Measurements from ENCODE around the gene SLC15A2.

SLC15A2 gene

DNA sequence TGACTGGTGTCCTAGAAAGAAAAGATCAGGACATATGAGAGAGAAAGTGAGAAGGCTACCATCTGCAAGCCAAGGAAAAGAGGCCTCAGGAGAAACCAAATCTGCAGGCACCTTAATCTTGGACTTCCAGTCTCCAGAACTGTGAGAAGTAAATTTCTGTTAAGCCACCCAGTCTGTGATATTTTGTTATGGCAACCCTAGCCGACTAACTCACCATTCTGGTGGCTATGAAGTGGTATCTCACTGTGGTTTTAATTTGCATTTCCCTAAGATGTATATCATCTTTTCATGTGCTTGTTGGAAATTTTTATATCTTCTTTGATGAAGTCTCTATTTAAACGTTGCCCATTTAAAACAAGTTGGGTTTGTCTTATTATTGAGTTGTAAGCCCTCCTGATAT is 87.3 kb downstream of the SLC15A2 start:
- FAIRE-seq = no peak

DNA sequence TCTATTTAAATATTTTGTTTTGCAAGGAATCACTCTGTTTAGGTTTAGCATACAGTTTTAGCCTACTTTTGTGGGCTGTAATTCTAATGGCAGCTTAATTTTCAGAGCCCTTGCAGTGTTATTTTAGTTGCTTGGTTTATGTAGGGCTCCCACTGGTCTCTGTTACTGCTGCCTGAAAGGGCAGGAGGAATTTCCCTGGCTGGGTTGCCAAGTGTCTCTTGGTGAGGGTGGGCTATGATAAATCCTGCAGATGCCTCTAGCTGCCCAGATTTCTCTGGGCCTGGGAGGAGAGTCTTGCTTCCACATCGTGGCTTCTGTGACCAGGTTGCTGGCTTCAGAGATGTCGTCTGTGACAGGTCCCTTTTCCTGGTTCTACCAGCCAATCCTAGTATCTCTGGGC is 91.6 kb downstream of the SLC15A2 start:
- no peak for FAIRE-seq

DNA sequence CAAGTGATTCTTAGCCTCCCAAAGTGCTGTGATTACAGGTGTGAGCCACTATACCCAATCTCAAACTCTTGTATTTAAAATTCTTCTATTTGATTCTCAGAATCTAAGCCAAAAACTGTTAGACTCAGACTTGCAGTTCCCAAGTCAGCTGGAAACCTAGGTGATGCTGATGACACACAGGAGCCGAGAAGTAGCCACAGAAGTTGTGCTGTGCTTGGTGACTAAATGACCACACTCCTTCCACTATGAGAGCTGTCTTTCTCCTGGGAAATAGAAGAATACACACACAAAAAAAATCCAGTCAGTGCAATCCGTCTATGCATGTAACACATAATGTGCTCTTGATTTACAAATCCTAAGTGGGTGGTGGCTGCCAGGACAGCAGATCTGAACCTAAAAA is 93.9 kb downstream of the SLC15A2 start:
- no peak for FAIRE-seq

DNA sequence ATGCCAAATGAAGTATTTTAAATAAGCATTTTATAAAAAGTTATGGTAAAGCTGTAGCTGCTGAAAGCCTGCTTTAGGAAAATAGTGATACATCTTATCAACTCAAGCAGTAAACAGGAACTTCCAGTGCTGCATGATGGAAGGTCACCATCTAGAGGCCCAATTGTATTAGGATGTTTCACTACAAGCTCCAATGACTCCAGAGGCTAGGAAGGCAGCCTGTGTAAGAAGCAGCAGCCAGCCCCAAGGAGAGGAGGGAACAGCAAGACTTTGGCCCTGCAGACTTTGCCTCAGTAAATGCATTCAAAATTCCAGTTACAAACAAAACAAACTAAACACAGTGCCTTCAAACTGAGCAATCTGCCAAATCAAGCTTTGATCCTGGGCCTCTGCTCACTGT is 95.7 kb downstream of the SLC15A2 start:
- no peak for FAIRE-seq

DNA sequence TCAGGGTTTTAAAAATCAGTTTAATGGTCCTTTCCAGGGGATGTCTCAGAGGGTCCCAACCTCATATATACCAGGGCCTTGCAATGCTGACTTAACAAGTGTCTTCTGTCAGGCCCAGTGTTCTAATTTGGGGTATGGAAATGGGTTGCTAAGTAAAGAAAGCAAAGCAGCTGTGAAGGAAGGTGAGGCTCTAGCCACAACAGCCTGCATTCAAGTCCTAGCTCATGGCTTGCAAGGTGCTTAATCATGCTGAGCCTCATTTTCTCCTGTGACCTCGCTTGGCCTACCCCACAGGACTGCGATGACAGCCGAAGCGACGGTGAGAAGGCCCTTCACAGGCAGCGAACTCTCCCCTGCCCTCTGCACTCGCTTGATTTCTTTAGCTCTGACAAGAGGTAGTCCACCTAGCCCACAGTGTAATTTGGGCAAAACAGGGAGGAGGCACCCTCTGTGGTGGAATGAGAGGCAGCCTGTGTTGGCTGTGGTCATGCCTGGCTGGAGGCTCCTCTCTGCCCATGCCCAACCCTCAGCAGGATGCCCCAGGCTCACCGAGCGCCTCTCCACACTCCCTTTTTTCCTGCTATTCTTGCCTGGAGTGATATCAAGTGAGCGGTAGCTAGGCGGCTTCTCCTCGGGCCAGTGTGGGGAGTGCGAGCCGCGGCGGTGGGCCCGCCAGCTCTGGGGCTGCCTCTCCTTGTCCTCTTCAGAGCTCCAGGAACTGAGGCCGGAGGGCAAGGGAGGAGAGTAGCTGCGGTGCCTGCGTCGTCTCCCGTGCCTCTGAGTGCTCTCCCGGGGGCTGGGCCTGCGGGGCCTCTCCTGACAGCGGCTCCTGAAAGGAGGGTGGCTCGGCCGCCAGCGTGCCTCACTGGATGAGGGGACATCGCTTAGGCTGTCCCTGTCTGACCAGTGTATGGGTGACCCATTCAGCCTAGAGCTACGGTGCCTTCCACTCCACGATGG is 98.7 kb downstream of the SLC15A2 start:
- no peak for FAIRE-seq

Measured in colon (tissue), 2 donors.